ENCODE data around the gene BCAS3. TPM values are rescaled to one million over a fixed set of nuclear protein-coding genes. Genes with fewer than 3 reads are reported as not detected.
"Not testable (repeated sequence)": the region's sequence is repeated elsewhere in the genome, so short reads cannot be mapped to it uniquely, and the experiment has no call there.

BCAS3 gene
- total RNA-seq, 1 donor from 2014 or later: 64.9 TPM

DNA sequence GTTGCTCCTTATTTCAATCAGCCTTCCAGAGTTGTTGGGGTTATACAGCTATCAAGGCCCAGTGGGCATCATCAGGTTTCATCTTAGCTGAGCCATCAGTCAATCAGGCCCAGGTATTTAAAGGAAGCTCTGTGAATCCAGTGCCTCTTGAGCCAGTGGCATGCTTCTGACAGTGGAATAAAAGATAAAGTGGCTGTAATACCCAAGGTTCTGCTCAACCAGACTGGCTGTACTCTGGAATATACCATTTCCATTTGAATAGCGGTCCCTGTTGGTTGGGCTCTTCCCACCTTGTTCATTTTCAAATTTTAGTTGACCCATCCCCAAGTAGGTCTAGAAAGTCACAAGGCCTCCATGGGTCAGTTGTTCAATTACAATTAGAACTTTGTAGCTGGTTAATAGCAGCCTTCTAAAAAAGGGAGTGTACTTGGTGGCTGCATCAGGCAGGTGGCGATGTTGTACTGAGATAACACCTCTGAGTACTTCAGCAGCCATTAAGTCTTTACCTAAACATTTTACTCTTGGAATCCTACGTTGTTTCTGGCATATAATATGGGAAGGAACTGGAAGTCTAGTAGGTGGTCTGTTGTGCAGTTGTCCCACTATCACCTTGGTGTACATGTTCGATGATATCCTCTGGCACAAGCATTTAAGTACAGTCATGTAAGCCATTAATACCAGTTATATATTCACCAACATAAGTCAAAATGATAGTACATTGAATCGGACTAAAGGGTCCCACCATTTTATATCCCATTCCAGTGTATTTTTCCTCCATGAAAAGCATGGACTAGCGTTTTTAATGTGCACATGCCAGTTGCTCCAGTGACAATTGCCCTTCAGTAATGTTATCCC is 294.1 kb downstream of the BCAS3 start:
- Mint-ChIP-seq H3K9me3 (peaks cover 33% of the 10 kb centered on the region), H3K4me1 (peaks cover 6% of the 10 kb centered on the region), H3K36me3 (peaks cover 33% of the 10 kb centered on the region), H3K4me3 (no peak overlapping the region), H3K27me3 (ENCODE audit: low read depth) (no peaks in the 10 kb centered on the region), H3K27ac (no peak overlapping the region)
- TF ChIP-seq, protein P1, sequence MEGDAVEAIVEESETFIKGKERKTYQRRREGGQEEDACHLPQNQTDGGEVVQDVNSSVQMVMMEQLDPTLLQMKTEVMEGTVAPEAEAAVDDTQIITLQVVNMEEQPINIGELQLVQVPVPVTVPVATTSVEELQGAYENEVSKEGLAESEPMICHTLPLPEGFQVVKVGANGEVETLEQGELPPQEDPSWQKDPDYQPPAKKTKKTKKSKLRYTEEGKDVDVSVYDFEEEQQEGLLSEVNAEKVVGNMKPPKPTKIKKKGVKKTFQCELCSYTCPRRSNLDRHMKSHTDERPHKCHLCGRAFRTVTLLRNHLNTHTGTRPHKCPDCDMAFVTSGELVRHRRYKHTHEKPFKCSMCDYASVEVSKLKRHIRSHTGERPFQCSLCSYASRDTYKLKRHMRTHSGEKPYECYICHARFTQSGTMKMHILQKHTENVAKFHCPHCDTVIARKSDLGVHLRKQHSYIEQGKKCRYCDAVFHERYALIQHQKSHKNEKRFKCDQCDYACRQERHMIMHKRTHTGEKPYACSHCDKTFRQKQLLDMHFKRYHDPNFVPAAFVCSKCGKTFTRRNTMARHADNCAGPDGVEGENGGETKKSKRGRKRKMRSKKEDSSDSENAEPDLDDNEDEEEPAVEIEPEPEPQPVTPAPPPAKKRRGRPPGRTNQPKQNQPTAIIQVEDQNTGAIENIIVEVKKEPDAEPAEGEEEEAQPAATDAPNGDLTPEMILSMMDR (IDR thresholded peaks at IDR 0.05; ENCODE audit: unreplicated experiment): peak; percentile 56
- peak; percentile 24 to 51 for DNase-seq (ENCODE audit: low spot score in 2 of 2, unreplicated experiment in 2 of 2)

DNA sequence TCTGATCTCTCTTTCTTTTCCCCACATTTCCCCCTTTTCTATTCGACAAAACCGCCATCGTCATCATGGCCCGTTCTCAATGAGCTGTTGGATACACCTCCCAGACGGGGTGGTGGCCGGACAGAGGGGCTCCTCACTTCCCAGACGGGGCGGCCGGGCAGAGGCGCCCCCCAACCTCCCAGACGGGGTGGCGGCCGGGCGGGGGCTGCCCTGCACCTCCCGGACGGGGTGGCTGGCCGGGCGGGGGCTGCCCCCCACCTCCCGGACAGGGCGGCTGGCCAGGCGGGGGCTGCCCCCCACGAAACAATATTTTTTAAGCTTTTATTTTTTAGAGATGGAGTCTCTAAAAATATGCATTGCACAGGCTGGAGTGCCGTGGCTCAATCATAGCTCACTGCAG is 299.2 kb downstream of the BCAS3 start:
- H3K9me3 Mint-ChIP-seq; DNase-seq (ENCODE audit: low spot score in 2 of 2, unreplicated experiment in 2 of 2); H3K4me1 Mint-ChIP-seq; H3K27me3 Mint-ChIP-seq (ENCODE audit: low read depth); H3K4me3 Mint-ChIP-seq; H3K27ac Mint-ChIP-seq: not testable (repeated sequence)
- H3K36me3 Mint-ChIP-seq: peaks cover 10% of the 10 kb centered on the region

DNA sequence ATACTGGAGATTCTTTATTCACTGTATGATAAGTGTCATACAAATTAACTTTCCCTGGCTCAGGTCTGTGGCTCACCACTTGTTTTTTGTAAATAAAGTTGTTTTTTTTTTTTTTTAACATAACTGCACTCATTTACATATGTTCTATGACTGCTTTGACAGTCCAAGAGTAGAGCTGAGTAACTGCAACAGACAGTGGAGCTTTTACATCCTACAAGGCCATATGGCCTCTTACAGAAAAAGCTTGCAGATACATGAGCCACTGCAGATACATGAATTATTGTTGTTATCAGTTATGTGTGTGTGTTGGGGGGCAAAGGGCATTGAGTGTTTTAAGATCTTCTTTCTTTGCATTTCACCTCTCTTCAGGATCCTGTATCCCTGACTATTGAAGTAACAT is 311.7 kb downstream of the BCAS3 start:
- Mint-ChIP-seq H3K27ac (no peak overlapping the region), H3K27me3 (ENCODE audit: low read depth) (no peaks in the 10 kb centered on the region), H3K36me3 (peaks cover 27% of the 10 kb centered on the region), H3K9me3 (peaks cover 21% of the 10 kb centered on the region), H3K4me3 (no peak overlapping the region), H3K4me1 (peaks cover 10% of the 10 kb centered on the region)
- DNase-seq (ENCODE audit: low spot score in 2 of 2, unreplicated experiment in 2 of 2): no peak
- TF ChIP-seq, protein P1 (IDR thresholded peaks at IDR 0.05; ENCODE audit: unreplicated experiment): no peak

DNA sequence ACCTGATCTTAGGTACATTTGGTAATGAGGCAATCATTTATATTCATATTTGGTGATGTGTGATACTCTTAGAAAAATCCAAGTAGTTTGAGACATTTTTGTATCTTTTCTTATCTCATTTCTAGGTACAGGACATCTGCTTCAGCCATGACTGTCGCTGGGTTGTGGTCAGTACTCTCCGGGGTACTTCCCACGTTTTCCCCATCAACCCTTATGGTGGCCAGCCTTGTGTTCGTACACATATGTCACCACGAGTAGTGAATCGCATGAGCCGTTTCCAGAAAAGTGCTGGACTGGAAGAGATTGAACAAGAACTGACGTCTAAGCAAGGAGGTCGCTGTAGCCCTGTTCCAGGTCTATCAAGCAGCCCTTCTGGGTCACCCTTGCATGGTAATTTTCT is 312.2 kb downstream of the BCAS3 start:
- no peak for DNase-seq (ENCODE audit: low spot score in 2 of 2, unreplicated experiment in 2 of 2)
- no peak overlapping the region for H3K27ac Mint-ChIP-seq
- H3K9me3 Mint-ChIP-seq: peaks cover 21% of the 10 kb centered on the region
- H3K27me3 Mint-ChIP-seq (ENCODE audit: low read depth): no peaks in the 10 kb centered on the region
- TF ChIP-seq, protein P1 (IDR thresholded peaks at IDR 0.05; ENCODE audit: unreplicated experiment): no peak
- H3K4me1 Mint-ChIP-seq: peaks cover 10% of the 10 kb centered on the region
- no peak overlapping the region for H3K4me3 Mint-ChIP-seq
- H3K36me3 Mint-ChIP-seq: peaks cover 27% of the 10 kb centered on the region

DNA sequence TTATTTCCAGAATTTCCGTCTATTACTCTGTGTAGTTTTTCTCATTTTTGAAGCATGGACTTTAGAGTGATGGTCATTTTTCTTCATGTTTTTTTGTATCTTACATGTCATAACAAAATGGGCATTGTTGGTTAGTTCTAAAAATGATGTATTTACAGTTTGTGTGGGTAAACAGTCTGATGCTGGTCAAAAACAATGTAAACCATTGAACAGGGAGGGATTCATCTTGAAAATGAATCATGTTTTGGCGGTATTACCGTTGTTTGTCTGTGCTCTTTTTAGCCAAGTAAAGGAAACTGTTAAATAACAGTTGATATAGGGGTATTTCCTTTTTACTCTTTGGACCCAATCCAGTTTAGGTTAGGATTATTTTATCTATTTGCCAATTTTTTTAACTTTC is 315.8 kb downstream of the BCAS3 start:
- TF ChIP-seq, protein P1 (IDR thresholded peaks at IDR 0.05; ENCODE audit: unreplicated experiment): no peak
- Mint-ChIP-seq H3K9me3 (no peaks in the 10 kb centered on the region), H3K27me3 (ENCODE audit: low read depth) (no peaks in the 10 kb centered on the region), H3K4me3 (no peak overlapping the region), H3K36me3 (peaks cover 11% of the 10 kb centered on the region), H3K27ac (peak overlapping the region; percentile 48), H3K4me1 (peaks cover 10% of the 10 kb centered on the region)
- DNase-seq (ENCODE audit: low spot score in 2 of 2, unreplicated experiment in 2 of 2): no peak

DNA sequence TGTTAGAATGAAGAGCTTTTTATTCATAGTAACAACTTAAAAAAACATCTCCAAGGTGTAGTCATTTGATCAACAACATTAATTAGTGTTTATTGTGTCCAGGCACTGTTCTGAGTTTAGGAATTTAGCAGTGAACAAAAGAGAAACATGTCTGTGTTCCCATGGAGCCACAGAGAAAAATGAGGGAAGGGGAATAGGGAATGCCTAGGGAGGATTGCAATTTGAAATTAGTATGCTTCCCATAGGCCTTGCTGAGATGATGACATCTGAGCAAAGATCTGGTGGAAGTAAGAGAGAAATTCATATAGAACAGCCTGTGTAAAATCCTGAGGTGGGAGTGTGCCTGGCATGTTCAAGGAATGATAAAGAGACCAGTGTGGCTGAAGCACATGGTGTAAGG is 318.0 kb downstream of the BCAS3 start:
- no peak for DNase-seq (ENCODE audit: low spot score in 2 of 2, unreplicated experiment in 2 of 2)
- H3K36me3 Mint-ChIP-seq: peaks cover 16% of the 10 kb centered on the region
- H3K4me1 Mint-ChIP-seq: peaks cover 9% of the 10 kb centered on the region
- H3K9me3 Mint-ChIP-seq: no peaks in the 10 kb centered on the region
- H3K27ac Mint-ChIP-seq: no peak overlapping the region
- TF ChIP-seq, protein P1 (IDR thresholded peaks at IDR 0.05; ENCODE audit: unreplicated experiment): no peak
- no peak overlapping the region for H3K4me3 Mint-ChIP-seq
- no peaks in the 10 kb centered on the region for H3K27me3 Mint-ChIP-seq (ENCODE audit: low read depth)
